HepG2 (cell line): ENCODE data around the gene AP4E1. TPM values are rescaled to one million over a fixed set of nuclear protein-coding genes. Genes with fewer than 3 reads are reported as not detected.

Source experiments
- ATAC-seq: fragments of 200-7000 bp; cut with Tn5 transposase; 3 replicates; pipeline ENCODE4 v1.9.1; 2020; ENCODE audit warnings: mild to moderate bottlenecking, moderate library complexity
- BruUV-seq: library from RNA; stranded (reverse); fragments of 400-500 nt; replicated peaks from 2 replicates; lab custom pipeline; 2021; lab: Mats Ljungman, UMichigan
- CTCF ChIA-PET: fragments of 300-600 bp; formaldehyde crosslinking; extraction: SDS; loops from one replicate; lab custom pipeline; 2021; ENCODE audit warnings: low total read pairs, inconsistent platforms, low intra/inter-chr PET ratio; lab: Yijun Ruan, JAX
- POLR2A ChIA-PET: fragments of 350-600 bp; sonication (Branson Sonifier 250); formaldehyde crosslinking; loops from one replicate; lab custom pipeline; 2020; ENCODE audit warnings: antibody characterized with exemption, inconsistent platforms; lab: Yijun Ruan, JAX
- DNase-seq: peaks from one replicate; pipeline ENCODE4 v3.0.0-alpha.2; 2015; ENCODE audit warnings: low spot score
- FAIRE-seq: peaks from 3 replicates; lab custom pipeline; 2011; peaks lifted over from hg19 to GRCh38; lab: Jason Lieb, UNC
- H2AFZ ChIP-seq: one replicate; pipeline ENCODE4 v1.6.1; 2011; ENCODE audit warnings: low read length, inconsistent platforms
- H3K27ac ChIP-seq: fragments of 300-600 bp; 3 replicates; pipeline ENCODE4 v1.8.0; 2011; ENCODE audit warnings: mixed run types, mild to moderate bottlenecking, mixed read lengths, low read length, inconsistent platforms; ENCODE audit not compliant: insufficient read depth; ENCODE audit errors: extremely low read length
- H3K27me3 ChIP-seq, 2 experiments: fragments of 200-600 bp in 1 of 2; 2 replicates in 1 of 2; 3 replicates in 1 of 2; pipeline versions ENCODE4 v1.6.0 to v1.8.0; 2011; ENCODE audit warnings: low read length in 2 of 2, mild to moderate bottlenecking in 2 of 2, moderate library complexity in 2 of 2, inconsistent platforms in 1 of 2; ENCODE audit not compliant: insufficient read depth in 2 of 2, control insufficient read depth in 1 of 2
- H3K36me3 ChIP-seq, 2 experiments: fragments of 200-600 bp in 1 of 2; replicated peaks in 1 of 2; 2 replicates in 1 of 2; 3 replicates in 1 of 2; pipeline versions ENCODE4 v1.5.1 to v1.8.0; 2011; ENCODE audit warnings: low read length in 2 of 2, inconsistent platforms in 1 of 2; ENCODE audit not compliant: insufficient read depth in 2 of 2, control insufficient read depth in 1 of 2
- H3K4me1 ChIP-seq: 2 replicates; pipeline ENCODE4 v1.5.1; 2012; ENCODE audit warnings: low read length, inconsistent platforms; ENCODE audit not compliant: insufficient read depth
- H3K4me2 ChIP-seq: 2 replicates; pipeline ENCODE4 v1.6.0; 2011; ENCODE audit warnings: low read depth, low read length, inconsistent platforms
- H3K4me3 ChIP-seq, 3 experiments: fragments of 200-600 bp in 1 of 3; sonication (generic), shearing (Covaris generic) in 1 of 3; replicated peaks in 1 of 3; 2 replicates each; pipeline ENCODE4 v1.5.1; 2011 to 2016; ENCODE audit warnings: low read length in 3 of 3, inconsistent platforms in 2 of 3, low read depth in 2 of 3, mild to moderate bottlenecking in 2 of 3, control low read depth in 1 of 3, mixed read lengths in 1 of 3; ENCODE audit not compliant: insufficient read depth in 1 of 3
- H3K79me2 ChIP-seq: one replicate; pipeline ENCODE4 v1.6.1; 2011; ENCODE audit warnings: low read length, inconsistent platforms; ENCODE audit not compliant: insufficient read depth
- H3K9ac ChIP-seq: 2 replicates; pipeline ENCODE4 v1.6.0; 2011; ENCODE audit warnings: mild to moderate bottlenecking, low read depth, low read length, inconsistent platforms; ENCODE audit not compliant: insufficient read depth
- H3K9me3 ChIP-seq: 2 replicates; pipeline ENCODE4 v1.5.1; 2012; ENCODE audit warnings: mild to moderate bottlenecking, low read length
- H4K20me1 ChIP-seq: 2 replicates; pipeline ENCODE4 v1.6.0; 2011; ENCODE audit warnings: inconsistent platforms, mild to moderate bottlenecking, low read length, moderate library complexity; ENCODE audit not compliant: insufficient read depth
- AKAP8 ChIP-seq: sonication (generic); formaldehyde crosslinking; IDR thresholded peaks from 2 replicates; pipeline ENCODE4 v1.5.1; 2020; ENCODE audit warnings: mild to moderate bottlenecking, missing genetic modification reagents
- CENPT ChIP-seq: sonication (generic); formaldehyde crosslinking; IDR thresholded peaks from 2 replicates; pipeline ENCODE4 v1.8.0; 2022; ENCODE audit warnings: low read depth, mild to moderate bottlenecking, moderate library complexity, missing genetic modification reagents
- IRF2 ChIP-seq: IDR thresholded peaks from 2 replicates; pipeline ENCODE4 v1.6.1; 2018; ENCODE audit warnings: missing genetic modification reagents, missing compliant biosample characterization
- MAZ ChIP-seq, 2 experiments: sonication (generic) in 1 of 2; formaldehyde crosslinking in 1 of 2; IDR thresholded peaks; 2 replicates each; pipeline versions ENCODE4 v1.5.0 to v1.6.1; 2012 to 2020; ENCODE audit warnings: low read depth in 2 of 2, mild to moderate bottlenecking in 2 of 2, borderline replicate concordance in 1 of 2, improper control_type of control experiment in 1 of 2, low read length in 1 of 2, missing genetic modification reagents in 1 of 2, moderate library complexity in 1 of 2
- MIER3 ChIP-seq: IDR thresholded peaks from 2 replicates; pipeline ENCODE4 v1.6.1; 2016; ENCODE audit warnings: missing compliant biosample characterization, borderline replicate concordance
- NCOA2 ChIP-seq: sonication (generic); formaldehyde crosslinking; IDR thresholded peaks from 2 replicates; pipeline ENCODE4 v1.8.0; 2022; ENCODE audit warnings: inconsistent platforms
- SIN3A ChIP-seq: IDR thresholded peaks from 2 replicates; pipeline ENCODE4 v1.6.1; 2011; ENCODE audit warnings: low read depth, mild to moderate bottlenecking, control low read depth, low read length, borderline replicate concordance
- SMARCC2 ChIP-seq: fragments of 450-650 bp; IDR thresholded peaks from 2 replicates; pipeline ENCODE4 v1.6.1; 2017; ENCODE audit warnings: antibody characterized with exemption, mild to moderate bottlenecking
- U2AF2 ChIP-seq: fragments of 200-400 bp; formaldehyde crosslinking; IDR thresholded peaks from 2 replicates; pipeline ENCODE4 v1.6.1; 2017; ENCODE audit warnings: low read depth, mild to moderate bottlenecking, low read length
- ZIK1 ChIP-seq: sonication (generic); formaldehyde crosslinking; IDR thresholded peaks from 2 replicates; pipeline ENCODE4 v1.5.0; 2020; ENCODE audit warnings: mild to moderate bottlenecking, low read depth, missing genetic modification reagents, borderline replicate concordance
- ZMYM3 ChIP-seq: sonication (generic); formaldehyde crosslinking; IDR thresholded peaks from 2 replicates; pipeline ENCODE4 v1.5.1; 2020; ENCODE audit warnings: mild to moderate bottlenecking, missing genetic modification reagents
- ZNF83 ChIP-seq: sonication (generic); formaldehyde crosslinking; IDR thresholded peaks from 2 replicates; pipeline ENCODE4 v1.4.0; 2020; ENCODE audit warnings: missing genetic modification reagents, mild to moderate bottlenecking, borderline replicate concordance
- in situ Hi-C: cut with HindIII; loops from 2 replicates; pipeline ENCODE4 v1.10.0; 2017; ENCODE audit warnings: low pct_unique_long_range_greater_than_20kb; ENCODE audit not compliant: extremely low pct_ligation_motif_present
- intact Hi-C: fragments of 100-400 bp; cut with micrococcal nuclease; formaldehyde crosslinking; loops from one replicate; pipeline ENCODE4 v1.10.0; 2022; ENCODE audit not compliant: unreplicated experiment
- polyA plus RNA-seq, 8 experiments: library from polyadenylated mRNA; depleted of rRNA in 3 of 8; stranded (reverse) in 7 of 8; unstranded in 1 of 8; fragments of >200 nt; fragmentation: Illumina TruSeq in 4 of 8; extraction: Trizol in 4 of 8; gene quantifications; 2 replicates each; pipeline versions ENCODE4 v1.2.1 to v1.2.3, GENCODE V29; 2011 to 2016; ENCODE audit warnings: low read depth in 4 of 8, missing spikeins in 1 of 8, mixed read lengths in 1 of 8; ENCODE audit not compliant: insufficient read depth in 1 of 8
- total RNA-seq, 5 experiments: library from RNA; depleted of rRNA; stranded (reverse); fragments of >200 nt; fragmentation: Illumina TruSeq; extraction: Trizol; gene quantifications; 2 replicates each; pipeline ENCODE4 v1.2.3, GENCODE V29; 2016; ENCODE audit warnings: low read depth in 1 of 5
- TF ChIP-seq, protein P1 (sequence below): sonication (generic); formaldehyde crosslinking; IDR thresholded peaks from 2 replicates; pipeline ENCODE4 v1.4.0; 2020; ENCODE audit warnings: missing genetic modification reagents
- TF ChIP-seq, protein P2 (sequence below): sonication (generic); formaldehyde crosslinking; IDR thresholded peaks from 2 replicates; pipeline ENCODE4 v1.4.0; 2020; ENCODE audit warnings: missing genetic modification reagents
- TF ChIP-seq, protein P3 (sequence below): IDR thresholded peaks from 2 replicates; pipeline ENCODE4 v1.6.1; 2016
- TF ChIP-seq, protein P4 (sequence below): IDR thresholded peaks from 2 replicates; pipeline ENCODE4 v1.6.1; 2016; ENCODE audit warnings: low read depth, control low read depth
- TF ChIP-seq, protein P5 (sequence below): IDR thresholded peaks from 2 replicates; pipeline ENCODE4 v1.6.1; 2016; ENCODE audit warnings: missing genetic modification reagents, missing compliant biosample characterization
- TF ChIP-seq, protein P6 (sequence below): sonication (generic); formaldehyde crosslinking; IDR thresholded peaks from 2 replicates; pipeline ENCODE4 v1.8.0; 2022; ENCODE audit warnings: missing genetic modification reagents, mild to moderate bottlenecking, inconsistent platforms, borderline replicate concordance

Gene AP4E1
- total and polyA plus RNA-seq, 2 of the 13 experiments (the other 11 are each of a cell fraction or from before 2014, with no cell fraction given) = 2.2 to 7.8 TPM

DNA sequence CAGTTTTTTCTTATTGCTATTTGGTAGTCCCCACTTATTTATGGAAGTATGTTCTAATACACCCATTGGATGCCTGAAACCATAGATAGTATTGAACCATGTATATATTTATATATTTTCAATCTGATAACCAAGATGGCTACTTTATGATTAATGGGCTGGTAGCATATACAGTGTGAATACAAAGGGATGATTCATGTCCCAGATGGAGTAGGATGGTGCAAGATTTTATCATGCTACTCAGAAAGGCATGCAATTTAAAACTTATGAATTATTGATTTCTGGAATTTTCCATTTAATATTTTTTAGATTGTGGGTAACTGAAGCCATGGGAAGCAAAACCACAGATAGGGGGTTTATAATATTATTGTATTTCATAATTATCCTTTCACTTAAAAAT lies 35.2 kb downstream of the AP4E1 start:
- Histone ChIP-seq H3K9ac (no peak overlapping the region), H3K4me1 (peaks cover 7% of the 10 kb centered on the region), H3K27ac (no peak overlapping the region), H3K4me2 (no peak overlapping the region), H4K20me1 (no peaks in the 10 kb centered on the region), H3K79me2 (no peaks in the 10 kb centered on the region), H3K4me3 (no peak overlapping the region), H3K36me3 (peaks cover 0 to 17% of the 10 kb centered on the region in 2 experiments; a peak in 3 of 5 replicates), H3K9me3 (no peaks in the 10 kb centered on the region), H3K27me3 (no peaks in the 10 kb centered on the region), H2AFZ (no peak overlapping the region)
- ChIA-PET CTCF (no interaction called here), POLR2A (no interaction called here)
- DNase-seq (no peak), ATAC-seq (no peak), FAIRE-seq (no peak)
- in situ Hi-C loops (no loop called here), intact Hi-C loops (no loop called here)
- no TSS peak for BruUV-seq
- TF ChIP-seq MAZ (IDR thresholded peaks at IDR 0.05; ENCODE audit: borderline replicate concordance, low read depth, low read length) (no peak), MAZ (CRISPR knock-in tag; IDR thresholded peaks at IDR 0.05; ENCODE audit: low read depth) (no peak), ZMYM3 (CRISPR knock-in tag) (no peak), CENPT (CRISPR knock-in tag) (no peak), SIN3A (no peak), SMARCC2 (no peak), NCOA2 (CRISPR knock-in tag) (no peak), IRF2 (CRISPR knock-in tag) (no peak), MIER3 (CRISPR knock-in tag) (no peak), ZIK1 (CRISPR knock-in tag) (no peak), U2AF2 (no peak), ZNF83 (no peak), AKAP8 (CRISPR knock-in tag) (no peak)
- TF ChIP-seq, protein P1, sequence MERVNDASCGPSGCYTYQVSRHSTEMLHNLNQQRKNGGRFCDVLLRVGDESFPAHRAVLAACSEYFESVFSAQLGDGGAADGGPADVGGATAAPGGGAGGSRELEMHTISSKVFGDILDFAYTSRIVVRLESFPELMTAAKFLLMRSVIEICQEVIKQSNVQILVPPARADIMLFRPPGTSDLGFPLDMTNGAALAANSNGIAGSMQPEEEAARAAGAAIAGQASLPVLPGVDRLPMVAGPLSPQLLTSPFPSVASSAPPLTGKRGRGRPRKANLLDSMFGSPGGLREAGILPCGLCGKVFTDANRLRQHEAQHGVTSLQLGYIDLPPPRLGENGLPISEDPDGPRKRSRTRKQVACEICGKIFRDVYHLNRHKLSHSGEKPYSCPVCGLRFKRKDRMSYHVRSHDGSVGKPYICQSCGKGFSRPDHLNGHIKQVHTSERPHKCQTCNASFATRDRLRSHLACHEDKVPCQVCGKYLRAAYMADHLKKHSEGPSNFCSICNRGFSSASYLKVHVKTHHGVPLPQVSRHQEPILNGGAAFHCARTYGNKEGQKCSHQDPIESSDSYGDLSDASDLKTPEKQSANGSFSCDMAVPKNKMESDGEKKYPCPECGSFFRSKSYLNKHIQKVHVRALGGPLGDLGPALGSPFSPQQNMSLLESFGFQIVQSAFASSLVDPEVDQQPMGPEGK (CRISPR knock-in tag) = no peak
- TF ChIP-seq, protein P2, sequence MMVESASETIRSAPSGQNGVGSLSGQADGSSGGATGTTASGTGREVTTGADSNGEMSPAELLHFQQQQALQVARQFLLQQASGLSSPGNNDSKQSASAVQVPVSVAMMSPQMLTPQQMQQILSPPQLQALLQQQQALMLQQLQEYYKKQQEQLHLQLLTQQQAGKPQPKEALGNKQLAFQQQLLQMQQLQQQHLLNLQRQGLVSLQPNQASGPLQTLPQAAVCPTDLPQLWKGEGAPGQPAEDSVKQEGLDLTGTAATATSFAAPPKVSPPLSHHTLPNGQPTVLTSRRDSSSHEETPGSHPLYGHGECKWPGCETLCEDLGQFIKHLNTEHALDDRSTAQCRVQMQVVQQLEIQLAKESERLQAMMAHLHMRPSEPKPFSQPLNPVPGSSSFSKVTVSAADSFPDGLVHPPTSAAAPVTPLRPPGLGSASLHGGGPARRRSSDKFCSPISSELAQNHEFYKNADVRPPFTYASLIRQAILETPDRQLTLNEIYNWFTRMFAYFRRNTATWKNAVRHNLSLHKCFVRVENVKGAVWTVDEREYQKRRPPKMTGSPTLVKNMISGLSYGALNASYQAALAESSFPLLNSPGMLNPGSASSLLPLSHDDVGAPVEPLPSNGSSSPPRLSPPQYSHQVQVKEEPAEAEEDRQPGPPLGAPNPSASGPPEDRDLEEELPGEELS (CRISPR knock-in tag) = no peak
- TF ChIP-seq, protein P3, sequence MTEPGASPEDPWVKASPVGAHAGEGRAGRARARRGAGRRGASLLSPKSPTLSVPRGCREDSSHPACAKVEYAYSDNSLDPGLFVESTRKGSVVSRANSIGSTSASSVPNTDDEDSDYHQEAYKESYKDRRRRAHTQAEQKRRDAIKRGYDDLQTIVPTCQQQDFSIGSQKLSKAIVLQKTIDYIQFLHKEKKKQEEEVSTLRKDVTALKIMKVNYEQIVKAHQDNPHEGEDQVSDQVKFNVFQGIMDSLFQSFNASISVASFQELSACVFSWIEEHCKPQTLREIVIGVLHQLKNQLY = no peak
- TF ChIP-seq, protein P4, sequence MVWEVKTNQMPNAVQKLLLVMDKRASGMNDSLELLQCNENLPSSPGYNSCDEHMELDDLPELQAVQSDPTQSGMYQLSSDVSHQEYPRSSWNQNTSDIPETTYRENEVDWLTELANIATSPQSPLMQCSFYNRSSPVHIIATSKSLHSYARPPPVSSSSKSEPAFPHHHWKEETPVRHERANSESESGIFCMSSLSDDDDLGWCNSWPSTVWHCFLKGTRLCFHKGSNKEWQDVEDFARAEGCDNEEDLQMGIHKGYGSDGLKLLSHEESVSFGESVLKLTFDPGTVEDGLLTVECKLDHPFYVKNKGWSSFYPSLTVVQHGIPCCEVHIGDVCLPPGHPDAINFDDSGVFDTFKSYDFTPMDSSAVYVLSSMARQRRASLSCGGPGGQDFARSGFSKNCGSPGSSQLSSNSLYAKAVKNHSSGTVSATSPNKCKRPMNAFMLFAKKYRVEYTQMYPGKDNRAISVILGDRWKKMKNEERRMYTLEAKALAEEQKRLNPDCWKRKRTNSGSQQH (CRISPR knock-in tag) = no peak
- TF ChIP-seq, protein P5, sequence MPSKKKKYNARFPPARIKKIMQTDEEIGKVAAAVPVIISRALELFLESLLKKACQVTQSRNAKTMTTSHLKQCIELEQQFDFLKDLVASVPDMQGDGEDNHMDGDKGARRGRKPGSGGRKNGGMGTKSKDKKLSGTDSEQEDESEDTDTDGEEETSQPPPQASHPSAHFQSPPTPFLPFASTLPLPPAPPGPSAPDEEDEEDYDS = no peak
- TF ChIP-seq, protein P6, sequence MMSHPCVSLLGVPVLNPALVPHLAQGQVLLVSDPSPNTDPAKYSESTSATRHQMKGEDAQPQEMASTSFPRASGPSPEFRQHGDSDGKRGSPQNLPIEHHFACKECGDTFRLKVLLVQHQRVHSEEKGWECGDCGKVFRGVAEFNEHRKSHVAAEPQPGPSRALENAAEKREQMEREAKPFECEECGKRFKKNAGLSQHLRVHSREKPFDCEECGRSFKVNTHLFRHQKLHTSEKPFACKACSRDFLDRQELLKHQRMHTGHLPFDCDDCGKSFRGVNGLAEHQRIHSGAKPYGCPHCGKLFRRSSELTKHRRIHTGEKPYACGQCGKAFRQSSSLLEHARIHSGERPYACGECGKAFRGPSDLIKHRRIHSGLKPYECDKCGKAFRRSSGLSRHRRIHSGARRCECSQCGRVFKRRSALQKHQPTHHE = no peak
